SH-SY5Y (cell line): ENCODE data around the gene HIVEP3.

Experiments
- GATA2 ChIP-seq: IDR thresholded peaks from 2 replicates; pipeline ENCODE4 v1.6.1; 2011; ENCODE audit warnings: mild to moderate bottlenecking, low read depth, low read length
- GATA3 ChIP-seq: IDR thresholded peaks from 2 replicates; pipeline ENCODE4 v1.6.1; 2011; ENCODE audit warnings: low read depth, mild to moderate bottlenecking, low read length, moderate library complexity

DNA sequence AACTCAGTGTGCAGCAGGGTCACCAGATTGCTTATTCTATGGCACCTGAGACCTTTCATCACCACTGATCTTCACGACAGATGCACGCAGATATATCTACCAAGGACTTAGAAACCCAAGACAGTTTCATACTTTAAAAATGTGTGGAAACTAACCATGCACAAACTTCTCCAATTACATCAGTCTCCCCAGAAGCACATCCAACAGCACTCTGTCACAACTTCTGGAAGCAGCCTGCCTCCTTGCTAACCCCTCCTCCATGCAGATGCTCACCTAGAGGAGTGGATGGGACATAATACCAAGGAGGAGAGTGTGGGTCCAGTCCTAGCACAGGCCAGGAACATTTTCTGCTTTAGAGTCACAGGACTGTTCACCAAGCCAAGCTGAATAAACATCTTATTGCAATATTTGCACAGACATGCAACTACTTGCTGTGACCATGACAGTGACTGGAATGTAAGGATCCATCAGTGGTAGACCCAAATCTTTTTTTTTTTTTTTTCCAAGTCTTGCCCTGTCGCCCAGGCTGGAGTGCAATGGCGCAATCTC is 69.4 kb downstream of the HIVEP3 start:
- no peak for TF ChIP-seq GATA2
- TF ChIP-seq GATA3 = no peak
